Bronchial epithelial cell (primary cell): Measurements from ENCODE around the gene ZNF423. TPM values are rescaled to one million over a fixed set of nuclear protein-coding genes. Genes with fewer than 3 reads are reported as not detected.

Source experiments
- DNase-seq: peaks from one replicate; pipeline ENCODE4 v3.0.0-alpha.2; 2010; ENCODE audit warnings: low read depth
- FAIRE-seq: peaks from 2 replicates; lab custom pipeline; 2011; peaks lifted over from hg19 to GRCh38; lab: Jason Lieb, UNC
- H3K27me3 ChIP-seq: 2 replicates; pipeline ENCODE4 v1.5.1; 2011; ENCODE audit warnings: low read length; ENCODE audit not compliant: control insufficient read depth, insufficient read depth
- H3K36me3 ChIP-seq: 2 replicates; pipeline ENCODE4 v1.5.1; 2011; ENCODE audit warnings: low read length; ENCODE audit not compliant: control insufficient read depth, insufficient read depth
- H3K4me3 ChIP-seq: 2 replicates; pipeline ENCODE4 v1.5.1; 2011; ENCODE audit warnings: mild to moderate bottlenecking, low read depth, low read length, control low read depth
- total RNA-seq: library from RNA; depleted of rRNA; stranded (reverse); fragments of >200 nt; gene quantifications from 2 replicates; pipeline ENCODE4 v1.2.1, GENCODE V29; 2014
- TF ChIP-seq, protein P1 (sequence below): IDR thresholded peaks from 2 replicates; pipeline ENCODE4 v1.5.1; 2011; ENCODE audit warnings: mild to moderate bottlenecking, moderate library complexity, low read length, control low read depth, inconsistent platforms; ENCODE audit not compliant: insufficient read depth, severe bottlenecking

ZNF423 gene
- total RNA-seq, 1 donor from 2014 or later = under 0.01 TPM

DNA sequence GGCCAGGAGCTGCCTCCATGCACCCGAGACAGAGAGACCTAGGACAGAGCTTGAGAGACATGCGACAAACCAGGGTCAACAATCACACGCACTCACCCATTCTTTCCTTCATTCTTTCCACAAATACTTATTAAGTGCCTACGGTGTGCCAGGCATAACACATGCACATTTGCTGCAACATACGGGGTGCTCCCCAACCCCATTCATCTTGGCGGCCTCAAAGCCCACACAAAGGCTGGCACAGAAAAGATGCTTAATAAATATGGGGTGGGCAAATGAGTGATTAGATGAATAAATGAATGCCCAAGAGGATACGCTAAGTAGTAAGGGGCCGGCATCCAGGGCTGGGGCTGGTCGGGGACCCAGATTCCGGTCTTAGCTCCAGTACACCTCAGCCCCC lies 117.9 kb downstream of the ZNF423 start:
- TF ChIP-seq, protein P1, sequence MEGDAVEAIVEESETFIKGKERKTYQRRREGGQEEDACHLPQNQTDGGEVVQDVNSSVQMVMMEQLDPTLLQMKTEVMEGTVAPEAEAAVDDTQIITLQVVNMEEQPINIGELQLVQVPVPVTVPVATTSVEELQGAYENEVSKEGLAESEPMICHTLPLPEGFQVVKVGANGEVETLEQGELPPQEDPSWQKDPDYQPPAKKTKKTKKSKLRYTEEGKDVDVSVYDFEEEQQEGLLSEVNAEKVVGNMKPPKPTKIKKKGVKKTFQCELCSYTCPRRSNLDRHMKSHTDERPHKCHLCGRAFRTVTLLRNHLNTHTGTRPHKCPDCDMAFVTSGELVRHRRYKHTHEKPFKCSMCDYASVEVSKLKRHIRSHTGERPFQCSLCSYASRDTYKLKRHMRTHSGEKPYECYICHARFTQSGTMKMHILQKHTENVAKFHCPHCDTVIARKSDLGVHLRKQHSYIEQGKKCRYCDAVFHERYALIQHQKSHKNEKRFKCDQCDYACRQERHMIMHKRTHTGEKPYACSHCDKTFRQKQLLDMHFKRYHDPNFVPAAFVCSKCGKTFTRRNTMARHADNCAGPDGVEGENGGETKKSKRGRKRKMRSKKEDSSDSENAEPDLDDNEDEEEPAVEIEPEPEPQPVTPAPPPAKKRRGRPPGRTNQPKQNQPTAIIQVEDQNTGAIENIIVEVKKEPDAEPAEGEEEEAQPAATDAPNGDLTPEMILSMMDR = no peak
- Histone ChIP-seq H3K36me3 (no peaks in the 10 kb centered on the region), H3K27me3 (no peaks in the 10 kb centered on the region), H3K4me3 (no peak overlapping the region)
- FAIRE-seq = no peak
- no peak for DNase-seq

DNA sequence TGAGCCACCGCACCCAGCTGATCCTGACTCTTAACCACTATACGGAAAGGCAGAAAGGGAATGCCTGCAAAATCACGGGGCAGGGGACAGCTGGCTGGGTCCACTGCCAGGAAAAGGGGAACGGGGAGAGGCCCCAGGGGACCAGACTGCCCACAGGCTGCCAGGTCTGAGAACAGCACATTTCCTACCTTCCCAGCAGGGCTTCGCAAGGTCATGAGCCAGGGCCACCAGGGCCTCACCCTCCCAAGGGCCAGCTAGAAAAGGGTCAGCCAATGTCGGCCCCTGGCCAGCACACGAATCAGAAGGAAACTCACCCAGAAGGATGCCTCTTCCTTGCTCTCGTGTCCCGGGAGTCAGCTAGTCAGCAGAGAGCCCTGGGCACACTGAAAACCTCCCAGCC lies 118.4 kb downstream of the ZNF423 start:
- DNase-seq (no peak), FAIRE-seq (no peak)
- no peaks in the 10 kb centered on the region for H3K36me3 ChIP-seq
- TF ChIP-seq, protein P1 = no peak
- no peak overlapping the region for H3K4me3 ChIP-seq
- H3K27me3 ChIP-seq = no peaks in the 10 kb centered on the region

DNA sequence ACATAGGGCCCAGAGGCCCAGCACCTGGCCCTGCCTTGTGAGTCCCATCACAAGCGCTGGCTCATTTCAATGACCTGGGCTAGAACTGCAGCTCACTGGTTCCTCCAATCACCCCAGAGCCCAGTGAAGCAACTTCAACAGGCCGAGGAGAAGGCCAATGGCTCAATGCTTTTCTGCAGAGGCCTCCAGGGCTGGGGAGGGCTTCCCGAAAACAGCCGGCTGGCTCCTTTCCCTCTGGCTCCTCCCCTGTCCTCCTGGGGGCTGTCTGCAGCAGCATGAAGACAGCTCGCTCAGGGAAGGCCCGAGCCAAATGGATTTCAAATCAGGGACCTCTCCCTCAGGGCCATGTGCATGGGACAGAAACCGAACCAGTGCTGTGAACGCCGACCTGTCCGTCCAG lies 121.6 kb downstream of the ZNF423 start:
- FAIRE-seq (no peak), DNase-seq (no peak)
- TF ChIP-seq, protein P1 = no peak
- no peaks in the 10 kb centered on the region for H3K36me3 ChIP-seq
- no peak overlapping the region for H3K4me3 ChIP-seq
- H3K27me3 ChIP-seq = no peaks in the 10 kb centered on the region

DNA sequence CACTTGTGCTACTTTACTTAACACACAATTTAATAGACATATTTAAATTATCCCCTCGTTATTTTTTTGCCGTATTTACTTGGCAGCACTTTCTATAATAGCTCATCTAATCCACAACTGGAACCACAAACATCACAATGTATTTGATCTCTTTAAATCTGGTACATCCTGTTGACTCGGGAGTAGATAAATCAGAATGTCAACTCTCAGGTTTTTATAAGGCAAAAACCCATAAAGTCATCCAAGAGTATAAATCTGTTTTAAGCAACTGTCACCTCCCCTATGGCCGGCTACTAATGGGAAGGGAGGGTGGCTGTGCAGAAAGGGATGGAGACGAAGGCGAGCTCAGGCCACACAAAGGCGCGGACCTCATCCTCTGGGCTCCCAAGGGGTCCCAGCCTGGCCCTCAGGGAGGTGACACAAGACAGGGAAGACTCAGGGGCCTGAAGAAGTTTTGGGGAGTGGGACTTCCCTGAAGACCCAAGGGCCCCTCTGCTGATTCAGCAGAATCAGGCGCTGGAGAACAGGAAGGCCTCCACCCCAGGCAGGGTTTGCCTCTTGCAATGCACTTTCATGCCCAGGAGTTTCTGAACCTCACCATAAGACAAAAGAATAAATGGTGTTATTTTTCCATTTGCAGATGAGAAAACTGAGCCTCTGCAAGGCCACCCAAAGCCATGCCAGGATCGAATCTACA lies 122.5 kb downstream of the ZNF423 start:
- FAIRE-seq = no peak
- TF ChIP-seq, protein P1 = no peak
- no peak for DNase-seq
- Histone ChIP-seq H3K27me3 (no peaks in the 10 kb centered on the region), H3K4me3 (no peak overlapping the region), H3K36me3 (no peaks in the 10 kb centered on the region)

DNA sequence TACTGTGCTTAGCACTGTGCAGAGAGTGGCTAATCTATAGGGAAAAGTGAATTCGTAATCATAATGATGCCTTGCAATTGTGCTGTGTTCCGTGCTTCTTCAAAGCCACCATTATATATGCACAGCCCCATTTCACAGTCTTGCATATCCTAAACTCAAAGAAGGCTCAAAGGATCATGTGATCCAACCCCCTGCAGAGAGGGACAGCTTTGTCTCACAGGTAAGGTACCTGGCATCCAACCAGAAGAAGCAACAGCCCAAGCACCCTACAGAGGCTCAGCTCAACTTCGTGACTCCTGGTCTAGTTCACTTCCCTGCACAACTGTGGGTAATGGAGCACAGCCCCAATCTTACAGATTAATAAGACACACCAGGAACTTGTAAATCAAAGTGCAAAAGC lies 124.0 kb downstream of the ZNF423 start:
- DNase-seq = no peak
- Histone ChIP-seq H3K27me3 (no peaks in the 10 kb centered on the region), H3K36me3 (no peaks in the 10 kb centered on the region), H3K4me3 (no peak overlapping the region)
- TF ChIP-seq, protein P1 = no peak
- FAIRE-seq = no peak

DNA sequence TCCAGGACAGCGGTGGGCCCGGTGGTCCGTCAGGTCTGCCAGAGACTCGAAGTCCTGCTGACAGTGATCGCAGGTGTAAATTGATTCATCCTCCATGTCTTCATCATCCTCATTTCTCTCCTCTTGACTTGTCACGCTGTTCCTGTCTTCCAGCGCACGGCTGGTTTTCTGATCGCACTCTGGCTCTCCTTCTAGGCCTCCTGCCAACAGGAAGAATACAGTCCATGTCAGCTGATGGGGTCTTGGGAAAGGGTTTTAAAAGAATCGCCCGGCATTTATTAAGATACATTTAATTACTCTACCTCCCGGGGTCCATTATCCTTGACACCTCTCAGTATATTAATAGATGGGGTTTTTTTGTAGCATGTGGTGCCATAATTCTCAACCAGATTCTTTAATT lies 125.1 kb downstream of the ZNF423 start:
- no peaks in the 10 kb centered on the region for H3K27me3 ChIP-seq
- FAIRE-seq = no peak

More for the DNA sequence above, 125.1 kb downstream of the ZNF423 start:
- Histone ChIP-seq H3K36me3 (no peaks in the 10 kb centered on the region), H3K4me3 (no peak overlapping the region)
- DNase-seq = no peak
- TF ChIP-seq, protein P1 = no peak
